Testis (tissue), 3 donors: ENCODE data around the gene UPK3BL2. TPM values are rescaled to one million over a fixed set of nuclear protein-coding genes. Genes with fewer than 3 reads are reported as not detected.
"Not testable (repeated sequence)": the region's sequence is repeated elsewhere in the genome, so short reads cannot be mapped to it uniquely, and the experiment has no call there.

Experiments used
- DNase-seq: peaks from one replicate; pipeline ENCODE4 v3.0.0-alpha.2; 2019
- H3K27ac ChIP-seq, 2 donors: fragments of 200-600 bp; sonication (generic); one replicate each; pipeline ENCODE4 v1.5.1; 2019
- H3K27me3 ChIP-seq: fragments of 200-600 bp; sonication (generic); one replicate; pipeline ENCODE4 v1.5.1; 2019
- H3K36me3 ChIP-seq: fragments of 200-600 bp; sonication (generic); one replicate; pipeline ENCODE4 v1.5.1; 2017; ENCODE audit warnings: low read depth; ENCODE audit errors: missing control alignments
- H3K4me1 ChIP-seq: fragments of 200-600 bp; sonication (generic); one replicate; pipeline ENCODE4 v1.5.1; 2019
- H3K4me3 ChIP-seq, 2 donors: fragments of 200-600 bp; sonication (generic); one replicate each; pipeline ENCODE4 v1.5.1; 2017 to 2019
- H3K9me3 ChIP-seq: fragments of 200-600 bp; sonication (generic); one replicate; pipeline ENCODE4 v1.5.1; 2017
- WGBS, 2 donors: methylation state at CpG; one replicate each; pipeline ENCODE4 v1.1.5; 2018; 5-methylcytosine and 5-hydroxymethylcytosine counted together
- intact Hi-C: fragments of 100-400 bp; cut with DNase I; formaldehyde crosslinking; loops from one replicate; pipeline ENCODE4 v1.15.1; 2023; ENCODE audit warnings: low total_unique reads
- polyA plus RNA-seq: library from polyadenylated mRNA; stranded (reverse); fragments of 350-450 nt; fragmentation: Illumina TruSeq; extraction: RNeasy Lipid Tissue Mini Kit (QIAGEN cat#74804); gene quantifications from one replicate; pipeline ENCODE4 v1.2.3, GENCODE V29; 2014; ENCODE audit warnings: low read depth, low replicate concordance; ENCODE audit not compliant: insufficient read depth
- total RNA-seq, 2 donors: library from RNA; depleted of rRNA; stranded (reverse); fragments of >200 nt; gene quantifications; one replicate each; pipeline ENCODE4 v1.2.3, GENCODE V29; 2016
- TF ChIP-seq, protein P1 (sequence below), 3 experiments: fragments of 450-650 bp in 2 of 3; fragments of 200-600 bp in 1 of 3; sonication (generic) in 1 of 3; IDR thresholded peaks; one replicate each; pipeline ENCODE4 v1.5.1; 2016 to 2019; ENCODE audit warnings: antibody characterized with exemption in 3 of 3, mild to moderate bottlenecking in 2 of 3, moderate library complexity in 1 of 3

UPK3BL2 gene
- total and polyA plus RNA-seq, 3 donors from 2014 or later, result 4.4 to 10.5 (median 5.6) TPM

- 1% methylated on average over 24 to 52 of the region's 64 CpGs for WGBS, 2 donors
- Histone ChIP-seq H3K4me3 (peak within 1 kb of the TSS; percentile 73 to 92), H3K27ac (peak within 1 kb of the TSS; percentile 59 to 77)
- H3K9me3 ChIP-seq, H3K36me3 ChIP-seq, intact Hi-C loops, H3K4me1 ChIP-seq, H3K27me3 ChIP-seq: not testable (repeated sequence)
- TF ChIP-seq, protein P1, sequence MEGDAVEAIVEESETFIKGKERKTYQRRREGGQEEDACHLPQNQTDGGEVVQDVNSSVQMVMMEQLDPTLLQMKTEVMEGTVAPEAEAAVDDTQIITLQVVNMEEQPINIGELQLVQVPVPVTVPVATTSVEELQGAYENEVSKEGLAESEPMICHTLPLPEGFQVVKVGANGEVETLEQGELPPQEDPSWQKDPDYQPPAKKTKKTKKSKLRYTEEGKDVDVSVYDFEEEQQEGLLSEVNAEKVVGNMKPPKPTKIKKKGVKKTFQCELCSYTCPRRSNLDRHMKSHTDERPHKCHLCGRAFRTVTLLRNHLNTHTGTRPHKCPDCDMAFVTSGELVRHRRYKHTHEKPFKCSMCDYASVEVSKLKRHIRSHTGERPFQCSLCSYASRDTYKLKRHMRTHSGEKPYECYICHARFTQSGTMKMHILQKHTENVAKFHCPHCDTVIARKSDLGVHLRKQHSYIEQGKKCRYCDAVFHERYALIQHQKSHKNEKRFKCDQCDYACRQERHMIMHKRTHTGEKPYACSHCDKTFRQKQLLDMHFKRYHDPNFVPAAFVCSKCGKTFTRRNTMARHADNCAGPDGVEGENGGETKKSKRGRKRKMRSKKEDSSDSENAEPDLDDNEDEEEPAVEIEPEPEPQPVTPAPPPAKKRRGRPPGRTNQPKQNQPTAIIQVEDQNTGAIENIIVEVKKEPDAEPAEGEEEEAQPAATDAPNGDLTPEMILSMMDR (IDR thresholded peaks at IDR 0.05), result peak in 2 of 3 experiments; percentile 51 to 95
- DNase-seq, result peak; percentile 93
These were observed 29.1 kb upstream of the UPK3BL2 start, which contains the start of gene POLR2J3 for GRCh38 chr7:102572261-102573239. TSS of gene POLR2J3 (minus strand) at chr7:102572583. CDS start at chr7:102572521, 62 bp downstream.

DNA sequence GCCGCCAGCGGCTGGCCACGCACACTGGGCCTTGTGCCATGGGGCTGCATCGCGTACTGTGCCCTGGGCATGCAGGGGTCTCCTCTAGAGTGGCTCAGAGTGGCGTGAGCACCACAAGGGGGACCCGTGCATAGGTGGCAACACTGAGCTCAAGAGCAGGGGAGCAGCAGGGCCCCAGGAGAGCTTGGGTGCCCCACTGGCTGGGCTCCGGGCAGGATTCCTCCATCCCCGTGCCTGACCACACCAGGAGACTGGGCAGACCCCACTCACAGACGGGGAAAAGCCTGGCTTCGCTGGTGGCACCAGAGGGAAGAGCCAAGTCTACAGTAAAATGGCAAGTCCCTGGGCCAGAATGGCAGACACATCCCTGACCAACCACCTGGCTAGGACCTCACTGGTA lies 25.1 kb upstream of the UPK3BL2 start:
- 94% methylated on average over 4 of the region's 11 CpGs; no CpG with 5 or more reads in 1 of the 2 donors for WGBS, 2 donors
- intact Hi-C loops, H3K4me1 ChIP-seq, H3K36me3 ChIP-seq, H3K4me3 ChIP-seq, H3K27ac ChIP-seq, DNase-seq, H3K9me3 ChIP-seq, H3K27me3 ChIP-seq: not testable (repeated sequence)

DNA sequence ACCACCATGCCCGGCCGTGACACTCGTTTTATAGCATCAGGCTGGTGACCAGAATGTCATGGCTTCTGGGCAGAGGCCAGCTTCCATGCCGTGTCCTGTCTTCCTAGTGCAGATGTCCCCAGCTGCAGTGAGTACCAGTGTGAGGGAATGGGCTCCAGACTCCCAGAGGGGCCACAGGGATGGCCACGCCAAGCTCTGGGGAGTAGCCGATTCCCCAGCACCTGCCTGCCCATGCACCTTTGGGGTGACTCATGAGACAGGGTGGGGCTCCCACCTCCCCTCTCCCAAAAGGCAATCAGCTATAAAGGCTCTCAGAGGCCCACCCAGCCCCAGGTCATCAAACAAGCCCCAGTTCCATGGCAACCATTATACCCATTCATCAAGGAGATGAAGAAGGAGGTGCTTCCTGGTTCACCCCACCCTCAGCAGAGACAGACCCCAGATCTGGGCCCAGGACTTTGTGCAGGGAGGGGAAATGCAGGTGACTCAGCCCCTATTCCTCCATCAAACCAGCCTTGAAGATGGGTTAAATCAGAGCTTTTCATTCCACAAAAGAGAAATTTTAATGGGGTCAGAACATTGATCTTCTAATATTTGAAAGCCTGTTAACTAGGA lies 7.4 kb upstream of the UPK3BL2 start, which contains the start of gene SPDYE2:
Gene SPDYE2 (plus strand): TSS at position 419 of the 615 bp plus-strand sequence. CDS start 2,030 bp downstream, outside the sequence.
- not testable (repeated sequence) for H3K9me3 ChIP-seq

DNA sequence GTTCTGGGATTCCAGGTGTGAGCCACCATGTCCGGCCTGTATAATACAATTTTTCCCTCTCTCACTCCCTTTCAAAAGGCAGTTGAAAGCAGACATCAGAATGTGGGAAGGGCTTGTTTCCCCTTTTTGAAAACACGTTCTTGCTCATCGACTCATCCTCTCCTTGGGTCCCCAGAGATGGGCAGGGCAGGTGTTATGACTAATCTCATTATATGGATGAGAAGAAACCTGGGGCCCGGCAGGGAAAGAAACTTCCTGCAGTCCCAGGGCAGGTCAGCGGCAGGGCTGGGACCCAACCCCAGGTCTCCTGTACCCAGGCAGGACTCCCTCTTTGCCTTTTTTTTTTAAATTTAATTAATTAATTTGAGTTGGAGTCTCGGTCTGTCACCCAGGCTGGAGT lies 2.9 kb upstream of the UPK3BL2 start:
- H3K27me3 ChIP-seq, H3K9me3 ChIP-seq, H3K27ac ChIP-seq, H3K36me3 ChIP-seq, DNase-seq, H3K4me3 ChIP-seq, H3K4me1 ChIP-seq, intact Hi-C loops: not testable (repeated sequence)
- 94% methylated on average over 2 of the region's 6 CpGs; no CpG with 5 or more reads in 1 of the 2 donors for WGBS, 2 donors

More for the DNA sequence above, 7.4 kb upstream of the UPK3BL2 start, which contains the start of gene SPDYE2:
- H3K4me3 ChIP-seq, H3K4me1 ChIP-seq, H3K27ac ChIP-seq, DNase-seq, intact Hi-C loops, H3K27me3 ChIP-seq, H3K36me3 ChIP-seq: not testable (repeated sequence)
- WGBS, 2 donors, result no CpG with 5 or more reads among the region's 6 CpGs

DNA sequence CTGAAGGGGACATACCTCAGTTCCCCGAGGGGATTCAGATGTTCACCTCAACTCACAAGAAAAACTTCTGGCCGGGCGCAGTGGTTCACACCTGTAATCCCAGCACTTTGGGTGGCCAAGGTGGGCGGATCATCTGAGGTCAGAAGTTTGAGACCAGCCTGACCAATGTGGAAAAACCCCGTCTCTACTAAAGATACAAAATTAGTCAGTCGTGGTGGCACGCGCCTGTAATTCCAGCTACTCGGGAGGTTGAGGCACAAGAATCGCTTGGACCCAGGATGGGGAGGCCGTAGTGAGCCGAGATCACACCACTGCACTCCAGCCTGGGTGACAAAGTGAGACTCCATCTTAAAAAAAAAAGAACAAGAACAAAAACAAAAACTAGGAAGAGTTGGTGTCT lies 1.8 kb upstream of the UPK3BL2 start:
- H3K4me3 ChIP-seq, H3K4me1 ChIP-seq, H3K36me3 ChIP-seq, DNase-seq, H3K27ac ChIP-seq, intact Hi-C loops, H3K9me3 ChIP-seq, H3K27me3 ChIP-seq: not testable (repeated sequence)
- WGBS, 2 donors, result 92% methylated on average over 9 of the region's 12 CpGs; no CpG with 5 or more reads in 1 of the 2 donors

- H3K9me3 ChIP-seq, H3K36me3 ChIP-seq, DNase-seq, H3K27me3 ChIP-seq, H3K4me1 ChIP-seq, intact Hi-C loops, H3K4me3 ChIP-seq, H3K27ac ChIP-seq: not testable (repeated sequence)
- WGBS, 2 donors, result no CpG with 5 or more reads among the region's 1 CpG
These were observed 876 bp upstream of the UPK3BL2 start for GRCh38 chr7:102544372-102544771.

GRCh38 chr7:102542771-102543170 lies 725 bp downstream of the UPK3BL2 start:
- WGBS, 2 donors, result 86 to 94% methylated on average over 3 to 7 of the region's 11 CpGs
- H3K27me3 ChIP-seq, H3K36me3 ChIP-seq, H3K4me3 ChIP-seq, H3K4me1 ChIP-seq, intact Hi-C loops, H3K27ac ChIP-seq, H3K9me3 ChIP-seq: not testable (repeated sequence)
- DNase-seq, result peak; percentile 13

DNA sequence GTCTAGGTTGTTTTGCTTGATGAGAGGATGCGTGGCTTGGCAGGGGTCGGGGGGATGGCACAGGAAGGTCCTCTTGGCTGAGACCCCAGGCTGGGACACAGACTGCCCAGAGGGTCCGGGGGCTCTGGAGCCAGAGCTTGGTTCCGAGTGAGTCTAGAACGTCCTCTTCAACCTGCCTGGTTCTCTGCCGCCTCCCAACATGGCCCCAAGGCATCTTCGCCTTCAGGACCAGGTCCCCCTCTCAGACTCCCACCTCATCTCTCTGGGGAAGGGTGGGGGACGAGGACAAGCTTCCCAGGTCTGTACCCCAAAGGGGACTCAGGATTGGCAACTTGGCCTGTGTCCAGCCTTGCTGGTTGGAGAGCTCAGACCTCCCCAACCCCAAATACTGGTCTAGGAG lies 1.4 kb downstream of the UPK3BL2 start:
- H3K36me3 ChIP-seq, intact Hi-C loops, H3K27me3 ChIP-seq, H3K4me3 ChIP-seq, H3K4me1 ChIP-seq, H3K9me3 ChIP-seq, H3K27ac ChIP-seq, DNase-seq: not testable (repeated sequence)
- no CpG with 5 or more reads among the region's 8 CpGs for WGBS, 2 donors

GRCh38 chr7:102540604-102541003 lies 2.9 kb downstream of the UPK3BL2 start:
- intact Hi-C loops, H3K27ac ChIP-seq, H3K36me3 ChIP-seq, H3K9me3 ChIP-seq, H3K27me3 ChIP-seq, H3K4me3 ChIP-seq, H3K4me1 ChIP-seq: not testable (repeated sequence)
- WGBS, 2 donors, result 91 to 98% methylated on average over 5 of the region's 6 CpGs
- DNase-seq, result peak; percentile 12

DNA sequence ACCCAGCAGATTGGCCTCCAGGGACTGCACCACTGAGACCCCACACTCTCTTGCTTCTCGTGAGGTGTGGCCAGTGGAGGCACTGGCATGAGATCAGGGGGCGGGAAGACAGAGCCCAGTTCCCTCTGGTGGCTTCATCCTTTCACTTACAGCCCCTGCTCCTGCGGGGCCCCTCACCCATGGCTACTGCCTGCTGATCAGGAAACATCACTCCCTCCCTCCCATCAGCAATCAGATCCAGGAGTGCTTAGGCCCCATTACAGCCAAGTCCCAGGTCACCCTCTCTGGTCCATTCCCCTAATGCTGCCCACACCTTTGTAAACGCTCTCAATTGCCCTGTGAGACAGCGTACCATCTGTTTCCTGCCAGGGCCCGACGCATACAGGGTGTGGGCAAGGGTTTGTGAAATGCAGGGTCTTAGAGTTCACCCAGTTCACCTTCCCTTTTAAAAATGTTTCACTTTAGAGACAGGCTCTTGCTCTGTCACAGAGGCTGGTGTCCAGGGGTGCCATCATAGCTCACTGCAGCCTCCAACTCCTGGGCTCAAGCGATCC lies 8.4 kb downstream of the UPK3BL2 start:
- H3K27me3 ChIP-seq, H3K27ac ChIP-seq, intact Hi-C loops, H3K36me3 ChIP-seq, H3K4me1 ChIP-seq, DNase-seq, H3K4me3 ChIP-seq, H3K9me3 ChIP-seq: not testable (repeated sequence)
- 68 to 83% methylated on average over 3 of the region's 8 CpGs for WGBS, 2 donors
